Measurements from ENCODE around the gene ATE1.

ATE1 gene

GRCh38 chr10:121710971-121711370, 216.9 kb downstream of the ATE1 start:
- no peak for DNase-seq (ENCODE audit: low read depth)
- no peak for TF ChIP-seq MYC (IDR thresholded peaks at IDR 0.05; ENCODE audit: low read depth, low read length)
- TF ChIP-seq POLR2A (IDR thresholded peaks at IDR 0.05; ENCODE audit: extremely low read depth, insufficient read length), result no peak
- TF ChIP-seq MAX (IDR thresholded peaks at IDR 0.05; ENCODE audit: low read depth, low read length), result no peak
- no peak for TF ChIP-seq CTCF (IDR thresholded peaks at IDR 0.05; ENCODE audit: low read depth, low read length)
- H3K4me3 ChIP-seq (ENCODE audit: low read depth, low read length), result no peak overlapping the region

- DNase-seq (ENCODE audit: low read depth), result no peak
- H3K4me3 ChIP-seq (ENCODE audit: low read depth, low read length), result no peak overlapping the region
- TF ChIP-seq POLR2A (IDR thresholded peaks at IDR 0.05; ENCODE audit: extremely low read depth, insufficient read length) (no peak), CTCF (IDR thresholded peaks at IDR 0.05; ENCODE audit: low read depth, low read length) (no peak), MYC (IDR thresholded peaks at IDR 0.05; ENCODE audit: low read depth, low read length) (no peak), MAX (IDR thresholded peaks at IDR 0.05; ENCODE audit: low read depth, low read length) (no peak)
Observed at GRCh38 chr10:121710207-121710606, 217.6 kb downstream of the ATE1 start.

- peak; percentile 55 for DNase-seq (ENCODE audit: low read depth)
- no peak overlapping the region for H3K4me3 ChIP-seq (ENCODE audit: low read depth, low read length)
- TF ChIP-seq CTCF (IDR thresholded peaks at IDR 0.05; ENCODE audit: low read depth, low read length) (no peak), POLR2A (IDR thresholded peaks at IDR 0.05; ENCODE audit: extremely low read depth, insufficient read length) (no peak), MAX (IDR thresholded peaks at IDR 0.05; ENCODE audit: low read depth, low read length) (no peak), MYC (IDR thresholded peaks at IDR 0.05; ENCODE audit: low read depth, low read length) (no peak)
Observed at GRCh38 chr10:121709675-121710073, 218.2 kb downstream of the ATE1 start.

GRCh38 chr10:121708728-121709674, 218.8 kb downstream of the ATE1 start:
- no peak overlapping the region for H3K4me3 ChIP-seq (ENCODE audit: low read depth, low read length)
- no peak for DNase-seq (ENCODE audit: low read depth)
- TF ChIP-seq MYC (IDR thresholded peaks at IDR 0.05; ENCODE audit: low read depth, low read length) (no peak), POLR2A (IDR thresholded peaks at IDR 0.05; ENCODE audit: extremely low read depth, insufficient read length) (no peak), MAX (IDR thresholded peaks at IDR 0.05; ENCODE audit: low read depth, low read length) (no peak)

GRCh38 chr10:121702351-121703320, 225.2 kb downstream of the ATE1 start:
- H3K4me3 ChIP-seq (ENCODE audit: low read depth, low read length), result no peak overlapping the region
- no peak for TF ChIP-seq MYC (IDR thresholded peaks at IDR 0.05; ENCODE audit: low read depth, low read length)
- TF ChIP-seq MAX (IDR thresholded peaks at IDR 0.05; ENCODE audit: low read depth, low read length), result no peak
- TF ChIP-seq POLR2A (IDR thresholded peaks at IDR 0.05; ENCODE audit: extremely low read depth, insufficient read length), result no peak
- no peak for TF ChIP-seq CTCF (IDR thresholded peaks at IDR 0.05; ENCODE audit: low read depth, low read length)
- DNase-seq (ENCODE audit: low read depth), result no peak
